ENCODE measurements around the gene ALDH1A2.

The ALDH1A2 gene

DNA sequence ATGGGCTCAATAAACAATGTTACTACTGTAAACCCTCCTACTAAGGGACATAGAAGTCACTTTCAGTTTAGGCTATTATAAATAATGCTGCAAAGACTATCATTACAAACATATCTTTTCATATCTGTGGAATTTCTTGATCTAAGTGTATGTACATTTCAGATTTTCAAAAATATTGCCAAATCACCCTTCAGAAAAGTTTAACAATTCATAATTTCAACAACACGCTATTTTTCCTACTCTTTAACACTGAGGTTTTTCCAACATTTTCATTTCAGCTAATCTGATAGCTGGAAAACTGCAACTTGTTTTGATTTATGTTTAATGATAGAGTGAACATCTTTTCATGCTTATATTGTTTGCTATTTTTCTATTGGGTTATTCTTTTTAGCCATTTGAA lies 69.0 kb downstream of the ALDH1A2 start:
- Histone ChIP-seq H3K79me2 (ENCODE audit: insufficient read depth, low read length) (no peaks in the 10 kb centered on the region), H2AFZ (ENCODE audit: low read depth, low read length, severe bottlenecking) (no peak overlapping the region), H3K9me3 (ENCODE audit: insufficient read depth, low read length) (no peaks in the 10 kb centered on the region), H3K4me3 (ENCODE audit: insufficient read depth, low read length, poor library complexity, severe bottlenecking) (no peak overlapping the region), H3K9ac (ENCODE audit: low read length) (no peak overlapping the region), H3K27ac (ENCODE audit: low read depth, low read length) (no peak overlapping the region), H4K20me1 (ENCODE audit: low read depth, low read length) (no peaks in the 10 kb centered on the region), H3K27me3 (ENCODE audit: low read length) (no peaks in the 10 kb centered on the region), H3K36me3 (ENCODE audit: low read length) (no peaks in the 10 kb centered on the region), H3F3A (ENCODE audit: insufficient read depth) (no peaks in the 10 kb centered on the region), H3K9me2 (replicated peaks; ENCODE audit: insufficient read depth, low read length) (no peaks in the 10 kb centered on the region), H3K4me2 (ENCODE audit: low read depth, low read length, poor library complexity, severe bottlenecking) (no peak overlapping the region)
- TF ChIP-seq, protein P1, sequence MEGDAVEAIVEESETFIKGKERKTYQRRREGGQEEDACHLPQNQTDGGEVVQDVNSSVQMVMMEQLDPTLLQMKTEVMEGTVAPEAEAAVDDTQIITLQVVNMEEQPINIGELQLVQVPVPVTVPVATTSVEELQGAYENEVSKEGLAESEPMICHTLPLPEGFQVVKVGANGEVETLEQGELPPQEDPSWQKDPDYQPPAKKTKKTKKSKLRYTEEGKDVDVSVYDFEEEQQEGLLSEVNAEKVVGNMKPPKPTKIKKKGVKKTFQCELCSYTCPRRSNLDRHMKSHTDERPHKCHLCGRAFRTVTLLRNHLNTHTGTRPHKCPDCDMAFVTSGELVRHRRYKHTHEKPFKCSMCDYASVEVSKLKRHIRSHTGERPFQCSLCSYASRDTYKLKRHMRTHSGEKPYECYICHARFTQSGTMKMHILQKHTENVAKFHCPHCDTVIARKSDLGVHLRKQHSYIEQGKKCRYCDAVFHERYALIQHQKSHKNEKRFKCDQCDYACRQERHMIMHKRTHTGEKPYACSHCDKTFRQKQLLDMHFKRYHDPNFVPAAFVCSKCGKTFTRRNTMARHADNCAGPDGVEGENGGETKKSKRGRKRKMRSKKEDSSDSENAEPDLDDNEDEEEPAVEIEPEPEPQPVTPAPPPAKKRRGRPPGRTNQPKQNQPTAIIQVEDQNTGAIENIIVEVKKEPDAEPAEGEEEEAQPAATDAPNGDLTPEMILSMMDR (IDR thresholded peaks at IDR 0.05; ENCODE audit: insufficient read depth, low read length, poor library complexity, severe bottlenecking) = no peak
- TF ChIP-seq EZH2phosphoT487 (conservative IDR thresholded peaks at IDR 0.05; ENCODE audit: low read length) = no peak

DNA sequence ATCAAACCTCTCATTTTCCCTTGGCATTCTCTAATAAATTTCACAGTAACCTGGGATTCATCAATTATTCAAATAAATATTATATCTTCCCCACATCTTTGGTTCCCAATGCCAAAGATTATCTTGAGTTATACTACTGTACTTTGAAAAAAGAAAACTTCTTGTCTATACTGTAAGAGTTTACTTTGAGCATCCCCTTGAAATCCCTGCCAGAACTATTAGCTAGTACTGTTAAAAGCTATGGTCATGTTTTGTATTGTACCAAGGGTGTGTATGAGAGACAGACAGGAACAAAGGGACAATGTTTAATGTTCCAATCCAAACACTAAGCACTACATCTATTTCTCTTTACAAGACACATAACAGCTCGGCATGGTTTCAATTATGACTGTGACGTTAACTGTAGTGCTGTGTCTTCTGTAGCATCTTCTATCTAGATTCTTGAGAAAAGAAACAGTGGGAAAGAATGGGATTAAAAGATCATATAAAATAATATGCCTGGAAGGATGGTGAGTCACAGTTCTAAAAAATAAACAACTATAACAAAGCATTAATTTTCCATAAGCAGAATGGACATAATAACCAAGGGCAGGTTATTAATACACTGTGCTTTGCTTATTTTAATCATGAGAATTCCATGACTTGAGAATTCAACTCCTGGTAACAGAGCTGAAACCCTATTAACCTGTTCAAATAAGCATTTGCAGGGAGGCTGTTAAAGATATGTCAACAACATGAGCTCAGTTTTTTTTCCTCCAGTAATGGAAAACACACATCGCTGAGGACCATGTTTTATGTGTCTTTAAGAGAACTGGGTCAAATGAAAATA lies 71.1 kb downstream of the ALDH1A2 start:
- Histone ChIP-seq H3K36me3 (ENCODE audit: low read length) (no peaks in the 10 kb centered on the region), H2AFZ (ENCODE audit: low read depth, low read length, severe bottlenecking) (no peak overlapping the region), H3K4me3 (ENCODE audit: insufficient read depth, low read length, poor library complexity, severe bottlenecking) (no peak overlapping the region), H3K79me2 (ENCODE audit: insufficient read depth, low read length) (no peaks in the 10 kb centered on the region), H3K9me3 (ENCODE audit: insufficient read depth, low read length) (no peaks in the 10 kb centered on the region), H3K9ac (ENCODE audit: low read length) (no peak overlapping the region), H4K20me1 (ENCODE audit: low read depth, low read length) (no peaks in the 10 kb centered on the region), H3K4me2 (ENCODE audit: low read depth, low read length, poor library complexity, severe bottlenecking) (no peak overlapping the region), H3K27me3 (ENCODE audit: low read length) (no peaks in the 10 kb centered on the region), H3K27ac (ENCODE audit: low read depth, low read length) (no peak overlapping the region), H3F3A (ENCODE audit: insufficient read depth) (no peaks in the 10 kb centered on the region), H3K9me2 (replicated peaks; ENCODE audit: insufficient read depth, low read length) (no peaks in the 10 kb centered on the region)
- TF ChIP-seq EZH2phosphoT487 (conservative IDR thresholded peaks at IDR 0.05; ENCODE audit: low read length) = no peak
- TF ChIP-seq, protein P1 (IDR thresholded peaks at IDR 0.05; ENCODE audit: insufficient read depth, low read length, poor library complexity, severe bottlenecking) = no peak

DNA sequence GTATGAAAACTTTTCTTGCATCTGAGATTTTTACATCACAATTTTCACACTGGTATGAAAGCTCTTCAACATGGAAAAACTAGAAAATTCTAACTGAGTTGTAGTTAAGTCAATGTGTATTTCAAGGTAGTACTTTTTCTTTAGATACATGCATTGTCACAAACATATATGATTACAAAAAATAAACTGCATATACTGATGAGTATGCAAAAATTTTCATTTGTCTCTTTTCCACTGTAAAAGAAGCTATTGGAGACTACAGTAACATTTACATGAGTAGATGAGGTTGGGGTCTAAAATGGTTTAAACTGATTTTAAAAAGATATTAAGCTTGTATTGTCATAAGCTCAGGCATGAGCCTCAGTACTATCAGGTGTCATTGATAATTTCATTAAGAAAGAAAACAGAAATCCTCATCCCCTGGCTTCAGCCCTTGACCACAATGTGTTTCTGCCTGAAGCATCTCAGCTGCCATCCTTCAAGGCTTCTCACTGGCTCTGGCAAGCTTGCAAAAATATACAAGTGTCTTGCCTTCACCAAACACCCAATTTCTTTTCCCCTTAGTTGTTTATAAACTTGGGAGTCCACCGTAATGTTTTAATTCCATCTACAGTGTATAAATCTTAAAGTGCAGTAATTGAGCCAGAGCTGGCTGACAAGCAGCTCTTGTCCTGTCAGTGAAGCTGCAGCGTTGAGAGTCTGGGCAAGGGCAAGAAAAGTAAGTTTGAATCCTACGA lies 71.9 kb downstream of the ALDH1A2 start:
- no peaks in the 10 kb centered on the region for H3K79me2 ChIP-seq (ENCODE audit: insufficient read depth, low read length)
- no peak overlapping the region for H2AFZ ChIP-seq (ENCODE audit: low read depth, low read length, severe bottlenecking)
- H4K20me1 ChIP-seq (ENCODE audit: low read depth, low read length) = no peaks in the 10 kb centered on the region
- no peak for TF ChIP-seq EZH2phosphoT487 (conservative IDR thresholded peaks at IDR 0.05; ENCODE audit: low read length)
- TF ChIP-seq, protein P1 (IDR thresholded peaks at IDR 0.05; ENCODE audit: insufficient read depth, low read length, poor library complexity, severe bottlenecking) = no peak
- no peaks in the 10 kb centered on the region for H3K9me3 ChIP-seq (ENCODE audit: insufficient read depth, low read length)
- no peak overlapping the region for H3K27ac ChIP-seq (ENCODE audit: low read depth, low read length)
- H3K9ac ChIP-seq (ENCODE audit: low read length) = no peak overlapping the region
- no peaks in the 10 kb centered on the region for H3K36me3 ChIP-seq (ENCODE audit: low read length)
- no peaks in the 10 kb centered on the region for H3K9me2 ChIP-seq (replicated peaks; ENCODE audit: insufficient read depth, low read length)
- no peak overlapping the region for H3K4me3 ChIP-seq (ENCODE audit: insufficient read depth, low read length, poor library complexity, severe bottlenecking)
- H3K4me2 ChIP-seq (ENCODE audit: low read depth, low read length, poor library complexity, severe bottlenecking) = no peak overlapping the region
- no peaks in the 10 kb centered on the region for H3F3A ChIP-seq (ENCODE audit: insufficient read depth)
- no peaks in the 10 kb centered on the region for H3K27me3 ChIP-seq (ENCODE audit: low read length)

All from SU-DHL-6 (cell line).